ENCODE results near the gene PPAN.

The PPAN gene

DNA sequence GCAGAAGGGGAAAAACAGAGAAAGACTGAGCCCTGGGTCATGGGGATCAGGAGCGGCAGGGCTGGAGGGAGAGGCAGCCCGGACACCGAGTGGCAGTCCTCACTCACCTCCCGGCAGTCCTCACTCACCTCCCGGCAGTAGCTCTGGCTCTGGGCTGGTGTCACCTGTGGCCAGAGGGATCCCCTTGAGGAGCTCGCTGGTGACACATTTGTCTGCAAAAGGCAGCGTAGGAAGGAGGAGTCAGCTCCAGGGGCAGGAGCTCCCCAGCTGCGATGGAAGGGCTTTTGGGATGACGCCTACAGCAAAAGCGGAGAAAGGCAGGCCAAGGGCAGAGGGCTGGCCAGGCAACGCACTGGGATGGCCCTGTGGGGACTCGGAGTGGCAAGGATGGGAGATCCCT, 12.8 kb downstream of the PPAN start:
- H3K4me3 ChIP-seq (ENCODE audit: low read depth, low read length) = peak overlapping the region; percentile 83
- TF ChIP-seq, protein P1, sequence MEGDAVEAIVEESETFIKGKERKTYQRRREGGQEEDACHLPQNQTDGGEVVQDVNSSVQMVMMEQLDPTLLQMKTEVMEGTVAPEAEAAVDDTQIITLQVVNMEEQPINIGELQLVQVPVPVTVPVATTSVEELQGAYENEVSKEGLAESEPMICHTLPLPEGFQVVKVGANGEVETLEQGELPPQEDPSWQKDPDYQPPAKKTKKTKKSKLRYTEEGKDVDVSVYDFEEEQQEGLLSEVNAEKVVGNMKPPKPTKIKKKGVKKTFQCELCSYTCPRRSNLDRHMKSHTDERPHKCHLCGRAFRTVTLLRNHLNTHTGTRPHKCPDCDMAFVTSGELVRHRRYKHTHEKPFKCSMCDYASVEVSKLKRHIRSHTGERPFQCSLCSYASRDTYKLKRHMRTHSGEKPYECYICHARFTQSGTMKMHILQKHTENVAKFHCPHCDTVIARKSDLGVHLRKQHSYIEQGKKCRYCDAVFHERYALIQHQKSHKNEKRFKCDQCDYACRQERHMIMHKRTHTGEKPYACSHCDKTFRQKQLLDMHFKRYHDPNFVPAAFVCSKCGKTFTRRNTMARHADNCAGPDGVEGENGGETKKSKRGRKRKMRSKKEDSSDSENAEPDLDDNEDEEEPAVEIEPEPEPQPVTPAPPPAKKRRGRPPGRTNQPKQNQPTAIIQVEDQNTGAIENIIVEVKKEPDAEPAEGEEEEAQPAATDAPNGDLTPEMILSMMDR (IDR thresholded peaks at IDR 0.05; ENCODE audit: borderline replicate concordance, insufficient read depth, low read depth, low read length) = no peak

DNA sequence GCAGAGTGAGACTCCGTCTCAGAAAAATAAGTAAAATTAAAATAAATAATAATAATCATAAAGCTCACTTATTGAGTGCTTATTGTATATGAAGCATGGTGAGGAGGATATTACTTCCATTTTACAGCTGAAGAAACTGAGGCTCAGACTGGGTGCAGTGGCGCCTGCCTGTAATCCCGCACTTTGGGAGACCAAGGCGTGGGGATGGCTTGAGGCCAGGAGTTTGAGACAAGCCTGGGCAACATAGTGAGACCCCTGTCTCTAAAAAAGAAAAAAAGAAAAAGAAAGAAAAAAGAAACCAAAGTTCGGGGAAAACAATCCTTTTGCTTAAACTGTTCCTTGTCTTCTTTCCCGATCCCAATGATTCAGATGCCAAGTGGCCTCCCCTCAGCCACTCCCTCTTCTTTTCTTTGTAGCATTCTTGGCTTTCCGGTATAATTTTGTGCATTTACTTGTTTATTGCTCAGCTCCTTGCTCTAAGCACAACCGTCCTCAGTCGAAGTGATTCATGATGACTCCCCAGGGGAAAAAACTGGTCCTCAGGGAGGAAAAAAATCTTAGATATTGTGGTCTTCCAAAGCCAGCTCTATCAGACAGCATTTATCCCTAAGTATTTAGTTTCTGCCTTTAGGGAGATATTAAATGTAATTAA, 14.5 kb downstream of the PPAN start:
- TF ChIP-seq, protein P1 (IDR thresholded peaks at IDR 0.05; ENCODE audit: borderline replicate concordance, insufficient read depth, low read depth, low read length) = no peak
- no peak overlapping the region for H3K4me3 ChIP-seq (ENCODE audit: low read depth, low read length)

DNA sequence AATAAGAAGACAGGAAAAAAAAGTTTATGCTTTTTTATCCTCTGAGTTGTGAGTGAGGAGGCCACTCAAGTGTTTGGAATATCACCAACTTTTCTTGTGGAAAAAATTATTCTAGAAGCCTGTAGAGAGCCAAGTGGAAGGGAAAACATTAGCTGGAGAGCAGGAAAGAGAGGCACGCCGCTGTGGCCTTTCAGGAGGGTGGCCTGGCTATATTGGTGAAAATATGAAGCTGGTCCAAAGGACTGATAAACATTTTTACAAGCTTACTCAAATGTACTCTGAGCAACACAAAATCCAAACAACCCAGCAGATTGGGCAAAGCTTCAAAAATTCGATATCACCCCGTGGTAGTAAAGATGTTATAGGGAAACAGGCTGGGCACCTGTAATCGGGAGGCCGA, 15.9 kb downstream of the PPAN start:
- TF ChIP-seq, protein P1 (IDR thresholded peaks at IDR 0.05; ENCODE audit: borderline replicate concordance, insufficient read depth, low read depth, low read length) = no peak
- H3K4me3 ChIP-seq (ENCODE audit: low read depth, low read length) = no peak overlapping the region

DNA sequence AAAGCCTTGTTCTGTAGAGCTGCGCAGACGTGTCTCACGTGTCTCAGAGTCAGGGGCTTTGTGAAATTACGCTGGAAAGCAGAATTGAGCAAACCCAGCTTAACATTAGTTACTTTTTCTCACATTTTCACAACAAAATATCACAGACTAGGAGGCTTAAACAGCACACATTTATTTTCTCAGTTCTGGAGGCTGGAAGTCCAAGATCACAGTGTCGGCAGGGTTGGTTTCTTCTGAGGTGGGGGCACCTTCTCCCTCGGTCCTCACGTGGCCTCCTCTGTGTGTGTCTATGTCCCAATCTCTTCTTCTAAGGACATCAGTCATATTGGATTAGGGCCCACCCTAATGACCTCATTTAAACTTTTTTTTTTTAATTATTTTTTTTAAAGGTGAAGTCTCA, 18.3 kb downstream of the PPAN start:
- TF ChIP-seq, protein P1 (IDR thresholded peaks at IDR 0.05; ENCODE audit: borderline replicate concordance, insufficient read depth, low read depth, low read length) = no peak
- H3K4me3 ChIP-seq (ENCODE audit: low read depth, low read length) = no peak overlapping the region

DNA sequence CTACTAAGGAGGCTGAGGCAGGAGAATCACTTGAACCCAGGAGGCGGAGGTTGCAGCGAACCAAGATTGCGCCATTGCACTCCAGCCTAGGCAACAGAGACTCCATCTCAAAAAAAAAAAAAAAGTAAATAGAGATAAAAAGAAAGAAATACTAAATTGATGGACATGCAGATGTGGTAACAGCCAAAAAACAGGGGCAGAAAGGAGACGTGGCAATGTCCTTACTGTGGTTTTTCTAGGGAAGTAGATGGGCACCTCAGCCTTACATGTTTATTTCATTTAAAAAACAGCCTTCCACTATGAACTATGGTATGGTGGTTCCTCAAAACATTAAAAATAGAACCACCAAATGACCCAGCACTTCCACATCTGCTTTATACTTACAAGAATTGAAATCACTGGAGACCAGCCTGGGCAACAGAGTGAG, 20.1 kb downstream of the PPAN start:
- H3K4me3 ChIP-seq (ENCODE audit: low read depth, low read length) = no peak overlapping the region
- TF ChIP-seq, protein P1 (IDR thresholded peaks at IDR 0.05; ENCODE audit: borderline replicate concordance, insufficient read depth, low read depth, low read length) = no peak

DNA sequence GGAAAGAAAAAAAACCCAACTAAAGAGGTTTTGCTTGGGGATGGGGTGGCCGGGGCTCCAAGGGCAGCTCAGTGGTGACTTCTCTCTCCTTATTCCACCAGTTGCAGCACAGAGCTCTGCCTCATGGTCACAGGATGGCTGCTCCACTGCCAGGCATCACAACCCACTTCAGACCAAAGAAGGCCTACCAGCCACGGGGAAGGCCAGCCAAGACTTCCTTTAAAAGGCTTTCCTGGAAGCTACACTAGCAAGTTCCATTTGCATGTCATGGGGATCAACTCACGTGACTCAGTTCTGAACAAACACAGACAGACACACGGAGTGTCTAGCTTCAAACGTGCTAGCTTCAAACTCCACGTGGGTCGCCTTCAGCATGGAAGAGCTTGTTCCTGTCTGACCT, 26.7 kb downstream of the PPAN start:
- TF ChIP-seq, protein P1 (IDR thresholded peaks at IDR 0.05; ENCODE audit: borderline replicate concordance, insufficient read depth, low read depth, low read length) = no peak

DNA sequence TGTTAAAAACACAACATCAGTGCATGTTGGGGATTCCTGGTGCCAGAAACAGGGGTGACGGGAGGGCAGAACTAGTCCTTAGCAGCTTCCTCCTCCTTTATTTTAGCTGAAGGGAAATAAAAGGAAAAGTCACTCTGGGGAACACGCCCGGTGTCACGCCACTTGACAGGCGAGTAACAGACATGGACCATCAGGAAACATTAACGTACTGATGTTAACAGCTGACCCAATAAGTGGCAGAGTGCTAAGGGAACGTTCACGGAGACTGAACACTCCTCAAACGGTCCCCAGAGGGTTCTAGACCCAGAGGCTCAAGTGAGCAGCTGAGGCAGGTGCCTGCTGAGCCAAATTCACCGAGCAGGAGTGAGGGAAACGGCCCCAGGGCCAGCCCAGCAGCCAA, 27.4 kb downstream of the PPAN start:
- no peak overlapping the region for H3K4me3 ChIP-seq (ENCODE audit: low read depth, low read length)
- TF ChIP-seq, protein P1 (IDR thresholded peaks at IDR 0.05; ENCODE audit: borderline replicate concordance, insufficient read depth, low read depth, low read length) = no peak

More for the DNA sequence above, 26.7 kb downstream of the PPAN start:
- H3K4me3 ChIP-seq (ENCODE audit: low read depth, low read length) = no peak overlapping the region
